Activated CD4-positive, alpha-beta T cell treated with anti-CD3 and anti-CD28 coated beads for 1 hour (primary cell): Measurements from ENCODE around the gene BICD1.
"Not testable (repeated sequence)": the region's sequence is repeated elsewhere in the genome, so short reads cannot be mapped to it uniquely, and the experiment has no call there.

Experiments used
- DNase-seq: peaks from one replicate; pipeline ENCODE4 v3.0.0-alpha.2; 2020

The BICD1 gene

GRCh38 chr12:32196250-32197198 lies 89.9 kb downstream of the BICD1 start:
- DNase-seq = no peak

GRCh38 chr12:32197421-32197820 lies 90.8 kb downstream of the BICD1 start:
- DNase-seq = no peak

- no peak for DNase-seq
Measured at GRCh38 chr12:32198555-32198954, 91.9 kb downstream of the BICD1 start.

- DNase-seq = no peak
Measured at GRCh38 chr12:32201096-32201495, 94.4 kb downstream of the BICD1 start.

GRCh38 chr12:32201976-32202375 lies 95.3 kb downstream of the BICD1 start:
- no peak for DNase-seq

- no peak for DNase-seq
Measured at GRCh38 chr12:32205731-32206130, 99.1 kb downstream of the BICD1 start.

GRCh38 chr12:32208355-32208754 lies 101.7 kb downstream of the BICD1 start:
- DNase-seq = no peak

- DNase-seq = no peak
Measured at GRCh38 chr12:32211066-32211899, 104.6 kb downstream of the BICD1 start.

- no peak for DNase-seq
Measured at GRCh38 chr12:32211900-32212156, 105.2 kb downstream of the BICD1 start.

- no peak for DNase-seq
Measured at GRCh38 chr12:32214723-32215122, 108.1 kb downstream of the BICD1 start.

- no peak for DNase-seq
Measured at GRCh38 chr12:32217354-32218310, 111.0 kb downstream of the BICD1 start.

GRCh38 chr12:32223941-32224340 lies 117.3 kb downstream of the BICD1 start:
- no peak for DNase-seq

GRCh38 chr12:32226768-32227167 lies 120.1 kb downstream of the BICD1 start:
- DNase-seq = no peak

GRCh38 chr12:32229971-32230612 lies 123.4 kb downstream of the BICD1 start:
- DNase-seq = no peak

- no peak for DNase-seq
Measured at GRCh38 chr12:32230613-32230993, 124.0 kb downstream of the BICD1 start.

- not testable (repeated sequence) for DNase-seq
Measured at GRCh38 chr12:32231361-32231760, 124.7 kb downstream of the BICD1 start.

- DNase-seq = no peak
Measured at GRCh38 chr12:32233568-32233967, 126.9 kb downstream of the BICD1 start.

GRCh38 chr12:32235251-32235650 lies 128.6 kb downstream of the BICD1 start:
- DNase-seq = no peak

- DNase-seq = no peak
Measured at GRCh38 chr12:32240162-32240561, 133.5 kb downstream of the BICD1 start.

- no peak for DNase-seq
Measured at GRCh38 chr12:32240831-32241230, 134.2 kb downstream of the BICD1 start.

- DNase-seq = no peak
Measured at GRCh38 chr12:32242641-32243040, 136.0 kb downstream of the BICD1 start.

GRCh38 chr12:32248441-32249140 lies 141.9 kb downstream of the BICD1 start:
- no peak for DNase-seq
